Measurements from ENCODE around the gene SEC61B.
A peak's percentile ranks its signal among the peaks of the same experiment; 100 is the strongest.

SEC61B gene

DNA sequence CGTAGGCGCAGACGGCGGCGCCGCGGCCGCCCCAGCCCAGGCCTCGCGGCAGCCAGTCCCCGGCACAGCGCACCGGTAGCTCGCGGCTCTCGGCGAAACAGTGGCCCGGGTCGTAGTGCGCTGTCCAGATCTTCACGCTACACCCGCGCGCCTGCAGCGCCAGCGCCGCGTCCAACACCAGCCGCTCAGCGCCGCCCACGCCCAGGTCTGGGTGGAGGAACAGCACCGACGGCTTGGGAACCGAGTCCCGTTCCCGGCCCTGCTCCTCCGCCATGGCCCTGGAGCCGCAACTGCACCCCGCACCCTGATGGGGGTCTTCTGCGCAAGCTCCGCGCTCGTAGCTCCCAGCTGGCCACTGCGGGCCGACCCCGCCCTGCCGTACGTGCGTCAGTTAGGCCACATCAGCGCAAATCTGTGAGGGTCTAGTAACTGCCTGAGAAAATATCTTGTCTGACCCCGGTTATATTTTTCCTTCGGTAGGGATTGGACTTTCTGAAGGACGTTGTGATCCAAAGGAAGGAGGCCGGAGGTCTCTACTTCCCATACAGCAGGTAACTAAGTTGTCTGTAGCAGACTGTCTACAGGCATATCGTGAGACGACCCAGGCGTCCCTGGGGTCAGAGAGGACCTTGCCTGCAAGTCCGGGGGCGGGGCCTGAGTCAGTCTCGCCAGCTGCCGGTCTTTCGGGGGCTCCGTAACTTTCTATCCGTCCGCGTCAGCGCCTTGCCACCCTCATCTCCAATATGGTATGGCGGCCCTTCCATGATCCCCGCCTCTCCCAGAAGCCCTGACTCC is at the start of gene SEC61B, which contains the start of gene ALG2 (continued):
- TF ChIP-seq, protein P1, sequence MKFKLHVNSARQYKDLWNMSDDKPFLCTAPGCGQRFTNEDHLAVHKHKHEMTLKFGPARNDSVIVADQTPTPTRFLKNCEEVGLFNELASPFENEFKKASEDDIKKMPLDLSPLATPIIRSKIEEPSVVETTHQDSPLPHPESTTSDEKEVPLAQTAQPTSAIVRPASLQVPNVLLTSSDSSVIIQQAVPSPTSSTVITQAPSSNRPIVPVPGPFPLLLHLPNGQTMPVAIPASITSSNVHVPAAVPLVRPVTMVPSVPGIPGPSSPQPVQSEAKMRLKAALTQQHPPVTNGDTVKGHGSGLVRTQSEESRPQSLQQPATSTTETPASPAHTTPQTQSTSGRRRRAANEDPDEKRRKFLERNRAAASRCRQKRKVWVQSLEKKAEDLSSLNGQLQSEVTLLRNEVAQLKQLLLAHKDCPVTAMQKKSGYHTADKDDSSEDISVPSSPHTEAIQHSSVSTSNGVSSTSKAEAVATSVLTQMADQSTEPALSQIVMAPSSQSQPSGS (tag by site-specific recombination; IDR thresholded peaks at IDR 0.05; ENCODE audit: low read depth): no peak
- TF ChIP-seq ZNF501 (tag by site-specific recombination; IDR thresholded peaks at IDR 0.05) (peak; percentile 40; the same call in 1 of the 2 replicates), FEZF1 (tag by site-specific recombination; IDR thresholded peaks at IDR 0.05) (no peak), ZNF391 (tag by site-specific recombination; IDR thresholded peaks at IDR 0.05; ENCODE audit: borderline replicate concordance, low read depth) (no peak; the same call in 1 of the 2 replicates), GLIS1 (tag by site-specific recombination; IDR thresholded peaks at IDR 0.05) (no peak; the same call in 1 of the 2 replicates), ZNF335 (tag by site-specific recombination; conservative IDR thresholded peaks at IDR 0.05) (peak; percentile 100), ZBTB1 (tag by site-specific recombination; IDR thresholded peaks at IDR 0.05) (no peak), REPIN1 (tag by site-specific recombination; IDR thresholded peaks at IDR 0.05; ENCODE audit: low read depth) (no peak; the same call in 1 of the 2 replicates), ZNF548 (tag by site-specific recombination; IDR thresholded peaks at IDR 0.05) (no peak), ZNF837 (tag by site-specific recombination; IDR thresholded peaks at IDR 0.05) (no peak), ZNF23 (tag by site-specific recombination; IDR thresholded peaks at IDR 0.05; ENCODE audit: borderline replicate concordance) (no peak), ZNF146 (tag by site-specific recombination; IDR thresholded peaks at IDR 0.05) (no peak), ZFP41 (tag by site-specific recombination; IDR thresholded peaks at IDR 0.05; ENCODE audit: borderline replicate concordance) (no peak), ZNF623 (tag by site-specific recombination; IDR thresholded peaks at IDR 0.05) (no peak), ZNF596 (tag by site-specific recombination; IDR thresholded peaks at IDR 0.05) (no peak), ZNF521 (tag by site-specific recombination; IDR thresholded peaks at IDR 0.05) (no peak), ZNF654 (tag by site-specific recombination; IDR thresholded peaks at IDR 0.05; ENCODE audit: low read depth) (no peak), PRDM1 (tag by site-specific recombination; IDR thresholded peaks at IDR 0.05) (no peak), ZNF423 (tag by site-specific recombination; IDR thresholded peaks at IDR 0.05) (no peak), ZNF394 (tag by site-specific recombination; IDR thresholded peaks at IDR 0.05; ENCODE audit: borderline replicate concordance) (peak; percentile 9; the same call in 1 of the 2 replicates)
- TF ChIP-seq, protein P2, sequence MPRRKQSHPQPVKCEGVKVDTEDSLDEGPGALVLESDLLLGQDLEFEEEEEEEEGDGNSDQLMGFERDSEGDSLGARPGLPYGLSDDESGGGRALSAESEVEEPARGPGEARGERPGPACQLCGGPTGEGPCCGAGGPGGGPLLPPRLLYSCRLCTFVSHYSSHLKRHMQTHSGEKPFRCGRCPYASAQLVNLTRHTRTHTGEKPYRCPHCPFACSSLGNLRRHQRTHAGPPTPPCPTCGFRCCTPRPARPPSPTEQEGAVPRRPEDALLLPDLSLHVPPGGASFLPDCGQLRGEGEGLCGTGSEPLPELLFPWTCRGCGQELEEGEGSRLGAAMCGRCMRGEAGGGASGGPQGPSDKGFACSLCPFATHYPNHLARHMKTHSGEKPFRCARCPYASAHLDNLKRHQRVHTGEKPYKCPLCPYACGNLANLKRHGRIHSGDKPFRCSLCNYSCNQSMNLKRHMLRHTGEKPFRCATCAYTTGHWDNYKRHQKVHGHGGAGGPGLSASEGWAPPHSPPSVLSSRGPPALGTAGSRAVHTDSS (tag by site-specific recombination; IDR thresholded peaks at IDR 0.05): no peak
- TF ChIP-seq, protein P3, sequence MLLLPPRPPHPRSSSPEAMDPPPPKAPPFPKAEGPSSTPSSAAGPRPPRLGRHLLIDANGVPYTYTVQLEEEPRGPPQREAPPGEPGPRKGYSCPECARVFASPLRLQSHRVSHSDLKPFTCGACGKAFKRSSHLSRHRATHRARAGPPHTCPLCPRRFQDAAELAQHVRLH (tag by site-specific recombination; IDR thresholded peaks at IDR 0.05): no peak
- TF ChIP-seq, protein P4, sequence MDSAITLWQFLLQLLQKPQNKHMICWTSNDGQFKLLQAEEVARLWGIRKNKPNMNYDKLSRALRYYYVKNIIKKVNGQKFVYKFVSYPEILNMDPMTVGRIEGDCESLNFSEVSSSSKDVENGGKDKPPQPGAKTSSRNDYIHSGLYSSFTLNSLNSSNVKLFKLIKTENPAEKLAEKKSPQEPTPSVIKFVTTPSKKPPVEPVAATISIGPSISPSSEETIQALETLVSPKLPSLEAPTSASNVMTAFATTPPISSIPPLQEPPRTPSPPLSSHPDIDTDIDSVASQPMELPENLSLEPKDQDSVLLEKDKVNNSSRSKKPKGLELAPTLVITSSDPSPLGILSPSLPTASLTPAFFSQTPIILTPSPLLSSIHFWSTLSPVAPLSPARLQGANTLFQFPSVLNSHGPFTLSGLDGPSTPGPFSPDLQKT (IDR thresholded peaks at IDR 0.05; ENCODE audit: borderline replicate concordance, low read depth, low read length): no peak
- TF ChIP-seq, protein P5, sequence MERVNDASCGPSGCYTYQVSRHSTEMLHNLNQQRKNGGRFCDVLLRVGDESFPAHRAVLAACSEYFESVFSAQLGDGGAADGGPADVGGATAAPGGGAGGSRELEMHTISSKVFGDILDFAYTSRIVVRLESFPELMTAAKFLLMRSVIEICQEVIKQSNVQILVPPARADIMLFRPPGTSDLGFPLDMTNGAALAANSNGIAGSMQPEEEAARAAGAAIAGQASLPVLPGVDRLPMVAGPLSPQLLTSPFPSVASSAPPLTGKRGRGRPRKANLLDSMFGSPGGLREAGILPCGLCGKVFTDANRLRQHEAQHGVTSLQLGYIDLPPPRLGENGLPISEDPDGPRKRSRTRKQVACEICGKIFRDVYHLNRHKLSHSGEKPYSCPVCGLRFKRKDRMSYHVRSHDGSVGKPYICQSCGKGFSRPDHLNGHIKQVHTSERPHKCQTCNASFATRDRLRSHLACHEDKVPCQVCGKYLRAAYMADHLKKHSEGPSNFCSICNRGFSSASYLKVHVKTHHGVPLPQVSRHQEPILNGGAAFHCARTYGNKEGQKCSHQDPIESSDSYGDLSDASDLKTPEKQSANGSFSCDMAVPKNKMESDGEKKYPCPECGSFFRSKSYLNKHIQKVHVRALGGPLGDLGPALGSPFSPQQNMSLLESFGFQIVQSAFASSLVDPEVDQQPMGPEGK (tag by site-specific recombination; IDR thresholded peaks at IDR 0.05): peak; percentile 22
- TF ChIP-seq, protein P6, sequence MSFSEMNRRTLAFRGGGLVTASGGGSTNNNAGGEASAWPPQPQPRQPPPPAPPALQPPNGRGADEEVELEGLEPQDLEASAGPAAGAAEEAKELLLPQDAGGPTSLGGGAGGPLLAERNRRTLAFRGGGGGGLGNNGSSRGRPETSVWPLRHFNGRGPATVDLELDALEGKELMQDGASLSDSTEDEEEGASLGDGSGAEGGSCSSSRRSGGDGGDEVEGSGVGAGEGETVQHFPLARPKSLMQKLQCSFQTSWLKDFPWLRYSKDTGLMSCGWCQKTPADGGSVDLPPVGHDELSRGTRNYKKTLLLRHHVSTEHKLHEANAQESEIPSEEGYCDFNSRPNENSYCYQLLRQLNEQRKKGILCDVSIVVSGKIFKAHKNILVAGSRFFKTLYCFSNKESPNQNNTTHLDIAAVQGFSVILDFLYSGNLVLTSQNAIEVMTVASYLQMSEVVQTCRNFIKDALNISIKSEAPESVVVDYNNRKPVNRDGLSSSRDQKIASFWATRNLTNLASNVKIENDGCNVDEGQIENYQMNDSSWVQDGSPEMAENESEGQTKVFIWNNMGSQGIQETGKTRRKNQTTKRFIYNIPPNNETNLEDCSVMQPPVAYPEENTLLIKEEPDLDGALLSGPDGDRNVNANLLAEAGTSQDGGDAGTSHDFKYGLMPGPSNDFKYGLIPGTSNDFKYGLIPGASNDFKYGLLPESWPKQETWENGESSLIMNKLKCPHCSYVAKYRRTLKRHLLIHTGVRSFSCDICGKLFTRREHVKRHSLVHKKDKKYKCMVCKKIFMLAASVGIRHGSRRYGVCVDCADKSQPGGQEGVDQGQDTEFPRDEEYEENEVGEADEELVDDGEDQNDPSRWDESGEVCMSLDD (tag by site-specific recombination; IDR thresholded peaks at IDR 0.05): peak; percentile 86
- TF ChIP-seq, protein P7, sequence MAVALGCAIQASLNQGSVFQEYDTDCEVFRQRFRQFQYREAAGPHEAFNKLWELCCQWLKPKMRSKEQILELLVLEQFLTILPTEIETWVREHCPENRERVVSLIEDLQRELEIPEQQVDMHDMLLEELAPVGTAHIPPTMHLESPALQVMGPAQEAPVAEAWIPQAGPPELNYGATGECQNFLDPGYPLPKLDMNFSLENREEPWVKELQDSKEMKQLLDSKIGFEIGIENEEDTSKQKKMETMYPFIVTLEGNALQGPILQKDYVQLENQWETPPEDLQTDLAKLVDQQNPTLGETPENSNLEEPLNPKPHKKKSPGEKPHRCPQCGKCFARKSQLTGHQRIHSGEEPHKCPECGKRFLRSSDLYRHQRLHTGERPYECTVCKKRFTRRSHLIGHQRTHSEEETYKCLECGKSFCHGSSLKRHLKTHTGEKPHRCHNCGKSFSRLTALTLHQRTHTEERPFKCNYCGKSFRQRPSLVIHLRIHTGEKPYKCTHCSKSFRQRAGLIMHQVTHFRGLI (tag by site-specific recombination; IDR thresholded peaks at IDR 0.05): no peak
- TF ChIP-seq, protein P8, sequence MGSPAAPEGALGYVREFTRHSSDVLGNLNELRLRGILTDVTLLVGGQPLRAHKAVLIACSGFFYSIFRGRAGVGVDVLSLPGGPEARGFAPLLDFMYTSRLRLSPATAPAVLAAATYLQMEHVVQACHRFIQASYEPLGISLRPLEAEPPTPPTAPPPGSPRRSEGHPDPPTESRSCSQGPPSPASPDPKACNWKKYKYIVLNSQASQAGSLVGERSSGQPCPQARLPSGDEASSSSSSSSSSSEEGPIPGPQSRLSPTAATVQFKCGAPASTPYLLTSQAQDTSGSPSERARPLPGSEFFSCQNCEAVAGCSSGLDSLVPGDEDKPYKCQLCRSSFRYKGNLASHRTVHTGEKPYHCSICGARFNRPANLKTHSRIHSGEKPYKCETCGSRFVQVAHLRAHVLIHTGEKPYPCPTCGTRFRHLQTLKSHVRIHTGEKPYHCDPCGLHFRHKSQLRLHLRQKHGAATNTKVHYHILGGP (tag by site-specific recombination; IDR thresholded peaks at IDR 0.05): no peak
